A549 (cell line): ENCODE results near the gene MRPL53. TPM values are rescaled to one million over a fixed set of nuclear protein-coding genes. Genes with fewer than 3 reads are reported as not detected.
"Not testable (repeated sequence)": the region's sequence is repeated elsewhere in the genome, so short reads cannot be mapped to it uniquely, and the experiment has no call there.

Experiments used
- ATAC-seq, 2 experiments: fragments of 200-7000 bp in 1 of 2; fragments of >200 bp in 1 of 2; cut with Nextera tagmentation in 1 of 2; cut with Tn5 transposase in 1 of 2; 3 replicates each; pipeline versions ENCODE4 v1.8.0 to v1.9.1; 2018 to 2020; ENCODE audit warnings: mild to moderate bottlenecking in 1 of 2, moderate library complexity in 1 of 2
- CTCF ChIA-PET: fragments of 300-600 bp; sonication (Branson Sonifier 250); formaldehyde crosslinking; extraction: SDS; loops from one replicate; lab custom pipeline; 2021; ENCODE audit warnings: antibody characterized with exemption, inconsistent platforms; lab: Yijun Ruan, JAX
- POLR2A ChIA-PET: fragments of 350-600 bp; formaldehyde crosslinking; extraction: SDS; loops from one replicate; lab custom pipeline; 2021; ENCODE audit warnings: antibody characterized with exemption, inconsistent platforms; lab: Yijun Ruan, JAX
- DNase-seq, 2 experiments: peaks; one replicate each; pipeline versions ENCODE4 v3.0.0 to v3.0.0-alpha.2; 2011 to 2016; ENCODE audit warnings: low read depth in 1 of 2, low spot score in 1 of 2
- FAIRE-seq: peaks from 2 replicates; lab custom pipeline; 2011; peaks lifted over from hg19 to GRCh38; lab: Jason Lieb, UNC
- H3K27ac ChIP-seq, 2 experiments: fragments of >200 bp; sonication (Bioruptor Twin); formaldehyde crosslinking; 3 replicates each; pipeline ENCODE4 v1.5.1; 2016 to 2017
- H3K4me1 ChIP-seq: fragments of >200 bp; sonication (Bioruptor Twin); formaldehyde crosslinking; 3 replicates; pipeline ENCODE4 v1.6.1; 2016
- H3K4me2 ChIP-seq: fragments of >200 bp; sonication (Bioruptor Twin); formaldehyde crosslinking; 3 replicates; pipeline ENCODE4 v1.6.1; 2016
- H3K4me3 ChIP-seq: fragments of >200 bp; sonication (Bioruptor Twin); formaldehyde crosslinking; 3 replicates; pipeline ENCODE4 v1.5.1; 2016
- H3K9me3 ChIP-seq: fragments of >200 bp; sonication (Bioruptor Twin); formaldehyde crosslinking; 3 replicates; pipeline ENCODE4 v1.6.1; 2016
- EP300 ChIP-seq, 2 experiments: fragments of >200 bp; sonication (Bioruptor Twin); formaldehyde crosslinking; IDR thresholded peaks; 2 replicates in 1 of 2; 3 replicates in 1 of 2; pipeline ENCODE4 v1.6.1; 2016 to 2017
- FOSB ChIP-seq: fragments of 250-450 bp; sonication (Bioruptor Pico); IDR thresholded peaks from 2 replicates; pipeline ENCODE4 v1.5.0; 2020; ENCODE audit warnings: mild to moderate bottlenecking, moderate library complexity
- FOXS1 ChIP-seq: fragments of 250-450 bp; sonication (Bioruptor Pico); IDR thresholded peaks from 2 replicates; pipeline ENCODE4 v1.5.0; 2020; ENCODE audit warnings: mild to moderate bottlenecking, moderate library complexity
- HDAC2 ChIP-seq: fragments of 200-600 bp; sonication (generic); IDR thresholded peaks from 2 replicates; pipeline ENCODE4 v1.6.1; 2016
- HOXA7 ChIP-seq: fragments of 250-450 bp; sonication (Bioruptor Pico); IDR thresholded peaks from 2 replicates; pipeline ENCODE4 v1.5.0; 2020; ENCODE audit warnings: mild to moderate bottlenecking, moderate library complexity
- HOXB13 ChIP-seq: fragments of 250-450 bp; sonication (Bioruptor Pico); IDR thresholded peaks from 2 replicates; pipeline ENCODE4 v1.5.0; 2020; ENCODE audit warnings: low read depth, mild to moderate bottlenecking, moderate library complexity
- HOXB5 ChIP-seq: fragments of 250-450 bp; sonication (Bioruptor Pico); IDR thresholded peaks from 2 replicates; pipeline ENCODE4 v1.5.0; 2020; ENCODE audit warnings: mild to moderate bottlenecking, moderate library complexity
- JUN ChIP-seq, 2 experiments: fragments of >200 bp; sonication (Bioruptor Twin); formaldehyde crosslinking; IDR thresholded peaks; 2 replicates in 1 of 2; 3 replicates in 1 of 2; pipeline ENCODE4 v1.6.1; 2016 to 2017
- JUNB ChIP-seq: fragments of >200 bp; sonication (Bioruptor Twin); formaldehyde crosslinking; IDR thresholded peaks from 2 replicates; pipeline ENCODE4 v1.6.1; 2016
- KDM5A ChIP-seq: fragments of 200-600 bp; sonication (generic); IDR thresholded peaks from 2 replicates; pipeline ENCODE4 v1.6.1; 2016; ENCODE audit warnings: antibody characterized with exemption, mild to moderate bottlenecking
- MAFK ChIP-seq: fragments of 450-650 bp; IDR thresholded peaks from 2 replicates; pipeline ENCODE4 v1.6.1; 2014; ENCODE audit not compliant: partially characterized antibody
- NR3C1 ChIP-seq: fragments of >200 bp; sonication (Bioruptor Twin); formaldehyde crosslinking; IDR thresholded peaks from 3 replicates; pipeline ENCODE4 v1.6.1; 2017
- RARB ChIP-seq: fragments of 250-450 bp; sonication (Bioruptor Pico); IDR thresholded peaks from 2 replicates; pipeline ENCODE4 v1.8.0; 2021; ENCODE audit warnings: mild to moderate bottlenecking, moderate library complexity
- SMC3 ChIP-seq: fragments of >200 bp; sonication (Bioruptor Twin); formaldehyde crosslinking; IDR thresholded peaks from 3 replicates; pipeline ENCODE4 v1.6.1; 2018; ENCODE audit warnings: inconsistent platforms
- SREBF2 ChIP-seq: fragments of 450-650 bp; IDR thresholded peaks from 2 replicates; pipeline ENCODE4 v1.6.1; 2014; ENCODE audit warnings: mild to moderate bottlenecking, moderate library complexity
- TFCP2L1 ChIP-seq: fragments of 250-450 bp; sonication (Bioruptor Pico); IDR thresholded peaks from 2 replicates; pipeline ENCODE4 v1.5.0; 2021; ENCODE audit warnings: mild to moderate bottlenecking
- ZC3H11A ChIP-seq: fragments of 450-650 bp; IDR thresholded peaks from 2 replicates; pipeline ENCODE4 v1.6.1; 2014; ENCODE audit warnings: antibody characterized with exemption, mild to moderate bottlenecking
- ZNF302 ChIP-seq: fragments of 250-450 bp; sonication (Bioruptor Pico); IDR thresholded peaks from 2 replicates; pipeline ENCODE4 v1.9.0; 2021; ENCODE audit warnings: inconsistent platforms, mild to moderate bottlenecking, moderate library complexity
- WGBS: methylation state at CpG from one replicate; pipeline ENCODE4 v1.1.6; 2017; ENCODE audit errors: missing lambda C conversion rate; 5-methylcytosine and 5-hydroxymethylcytosine counted together
- polyA plus RNA-seq, 4 experiments: library from polyadenylated mRNA; depleted of rRNA in 3 of 4; stranded (reverse); fragments of >200 nt; fragmentation: RNase III in 1 of 4; extraction: RNeasy Plus Mini Kit Qiagen cat#74134 plus additional on column Dnase treatment in 1 of 4; gene quantifications; 2 replicates in 3 of 4; 3 replicates in 1 of 4; pipeline ENCODE4 v1.2.3, GENCODE V29; 2011 to 2017

The MRPL53 gene
- polyA plus RNA-seq, 2 of the 4 experiments (the other 2 are of a cell fraction), result 68.8 to 229 TPM

DNA sequence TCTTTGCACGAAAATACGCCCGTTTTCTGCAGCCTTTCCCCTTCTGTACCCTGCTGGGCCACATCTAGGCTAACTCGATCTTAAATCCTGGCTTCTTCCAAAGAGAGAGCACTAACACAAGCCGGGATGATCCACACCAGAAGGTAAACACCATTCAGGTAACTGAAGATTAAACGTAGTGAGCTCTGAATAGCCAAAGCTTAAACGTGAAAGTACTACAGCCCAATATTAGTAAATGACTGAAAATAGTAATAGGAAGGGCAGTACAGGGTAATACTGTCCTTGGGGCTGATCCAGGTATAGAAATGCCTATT, 422 bp upstream of the MRPL53 start:
- H3K4me1 ChIP-seq, result peaks cover 16% of the 10 kb centered on the region
- ATAC-seq, result peak in 1 of 2 experiments; percentile 1; a peak in 4 of 6 replicates
- peak overlapping the region; percentile 86 to 91 for H3K27ac ChIP-seq
- peak overlapping the region; percentile 92 for H3K4me2 ChIP-seq
- peak overlapping the region; percentile 63 for H3K4me3 ChIP-seq
- DNase-seq, result no peak
- POLR2A ChIA-PET, result interaction anchor here (0.9 to 3.1 kb wide), 6 partner anchors 9 to 33 kb away, joined by 3 to 37 read pairs (median 8); partner anchors contain the start of genes CCDC142, INO80B, TTC31 and WBP1
- FAIRE-seq, result no peak
- H3K9me3 ChIP-seq, result no peaks in the 10 kb centered on the region
- TF ChIP-seq HOXA7 (CRISPR knock-in tag) (0 out of 2 replicates have a peak, but pooled peaks have one; percentile 12), JUN (IDR thresholded peaks at IDR 0.05) (no peak)
- CTCF ChIA-PET, result interaction anchor here (0.6 to 5.2 kb wide), 6 partner anchors 9 to 1264 kb away, joined by 3 to 37 read pairs (median 4); partner anchors contain the start of genes CCDC142, LBX2 and TTC31
- 6% methylated on average over 7 of the region's 7 CpGs for WGBS

DNA sequence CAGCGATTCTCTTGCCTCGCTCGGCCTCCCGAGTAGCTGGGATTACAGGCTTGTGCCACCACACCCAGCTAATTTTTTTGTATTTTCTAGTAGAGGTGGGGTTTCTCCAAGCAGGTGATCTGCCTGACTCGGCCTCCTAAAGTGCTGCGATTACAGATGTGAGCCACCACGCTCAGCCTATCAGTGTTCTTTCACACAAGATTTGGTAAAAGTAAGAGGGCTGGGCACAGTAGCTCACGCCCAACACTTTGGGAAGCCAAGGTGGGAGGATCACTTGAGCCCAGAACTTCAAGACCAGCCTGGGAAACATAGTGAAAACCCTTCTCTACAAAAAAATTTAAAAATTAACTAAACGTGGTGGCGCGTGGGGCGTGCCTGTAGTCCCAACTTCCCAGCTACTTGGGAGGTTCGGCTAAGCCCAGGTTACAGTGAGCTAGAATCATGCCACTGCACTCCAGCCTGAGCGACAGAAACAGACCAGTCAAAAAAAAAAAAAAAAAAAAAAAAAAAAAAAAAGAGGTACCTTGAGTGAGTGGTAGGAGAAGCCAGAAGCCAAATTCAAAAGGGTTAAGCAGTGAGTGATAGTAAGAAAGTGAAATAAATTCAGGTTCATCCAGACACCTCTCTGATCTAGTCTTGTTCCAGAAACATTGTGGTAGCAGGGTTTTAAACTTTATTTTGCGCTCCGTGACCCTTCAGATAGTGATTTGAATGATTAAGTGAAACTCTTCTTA, 981 bp downstream of the MRPL53 start:
- DNase-seq (no peak), FAIRE-seq (no peak), ATAC-seq (peak in 1 of 2 experiments; percentile 2; a peak in 2 of 6 replicates)
- TF ChIP-seq SMC3 (no peak), HOXA7 (CRISPR knock-in tag) (0 out of 2 replicates have a peak, but pooled peaks have one; percentile 45)
- Histone ChIP-seq H3K9me3 (no peaks in the 10 kb centered on the region), H3K4me3 (peak overlapping the region; percentile 63), H3K4me2 (peak overlapping the region; percentile 92), H3K4me1 (peaks cover 16% of the 10 kb centered on the region), H3K27ac (peak overlapping the region; percentile 86 to 91)
- ChIA-PET POLR2A (interaction anchor here (0.6 to 3.1 kb wide), 7 partner anchors 8 to 734 kb away, joined by 3 to 37 read pairs (median 5); partner anchors contain the start of genes CCDC142, TPRKB, TTC31 and WBP1), CTCF (interaction anchor here (0.6 to 5.2 kb wide), 2 partner anchors 11 to 18 kb away, joined by 3 to 37 read pairs; partner anchors contain the start of genes CCDC142 and TTC31)
- WGBS, result 60% methylated on average over 16 of the region's 16 CpGs

DNA sequence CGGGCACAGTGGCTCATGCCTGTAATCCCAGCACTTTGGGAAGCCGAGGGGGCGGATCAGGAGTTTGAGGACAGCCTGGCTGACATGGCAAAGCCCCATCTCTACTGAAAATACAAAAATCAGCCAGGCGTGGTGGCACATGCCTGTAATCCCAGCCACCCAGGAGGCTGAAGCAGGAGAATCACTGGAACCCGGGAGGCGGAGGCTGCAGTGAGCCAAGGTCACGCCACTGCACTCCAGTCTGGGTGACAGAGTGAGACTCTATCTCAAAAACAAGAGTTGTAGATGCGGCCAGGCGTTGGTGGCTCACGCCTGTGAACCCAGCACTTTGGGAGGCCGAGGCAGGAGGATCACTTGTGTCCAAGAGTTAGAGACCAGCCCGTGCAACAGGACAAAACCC, 1.7 kb downstream of the MRPL53 start:
- ChIA-PET CTCF (interaction anchor here (0.6 to 5.2 kb wide), 2 partner anchors 12 to 18 kb away, joined by 3 to 37 read pairs; partner anchors contain the start of genes CCDC142 and TTC31), POLR2A (interaction anchor here (0.6 to 3.1 kb wide), 2 partner anchors 13 to 733 kb away, joined by 3 to 37 read pairs; partner anchors contain the start of genes TPRKB and WBP1)
- not testable (repeated sequence) for DNase-seq, FAIRE-seq, H3K27ac ChIP-seq, H3K4me3 ChIP-seq, ATAC-seq, H3K9me3 ChIP-seq
- 95% methylated on average over 12 of the region's 12 CpGs for WGBS
- Histone ChIP-seq H3K4me2 (peak overlapping the region; percentile 92), H3K4me1 (peaks cover 20% of the 10 kb centered on the region)

DNA sequence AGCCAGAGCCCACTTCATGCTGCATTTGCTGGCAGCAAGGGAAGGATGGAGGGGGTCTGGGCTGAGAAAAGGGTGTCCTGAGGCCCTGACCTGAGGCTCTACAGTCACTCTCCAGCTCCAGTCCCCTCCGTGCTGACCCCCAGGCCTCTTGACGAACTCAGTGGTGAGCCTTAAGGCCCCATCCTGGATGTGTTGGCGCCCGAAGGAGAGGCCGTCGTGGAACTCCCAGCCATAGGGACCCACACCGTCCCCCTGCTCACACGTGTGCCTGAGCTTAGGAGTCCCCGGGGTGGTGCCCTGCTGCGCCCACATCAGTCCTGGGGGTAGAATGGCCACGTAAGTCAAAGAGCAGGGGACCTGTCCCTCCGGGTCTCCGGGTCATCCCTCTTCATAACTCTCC, 8.1 kb downstream of the MRPL53 start:
- Histone ChIP-seq H3K4me1 (peaks cover 15% of the 10 kb centered on the region), H3K4me3 (peak overlapping the region; percentile 91), H3K27ac (peak overlapping the region; percentile 90 to 95), H3K9me3 (no peaks in the 10 kb centered on the region), H3K4me2 (peak overlapping the region; percentile 90)
- TF ChIP-seq NR3C1 (no peak), KDM5A (no peak), HOXB13 (CRISPR knock-in tag) (no peak), RARB (CRISPR knock-in tag) (no peak), JUNB (no peak), FOXS1 (CRISPR knock-in tag) (no peak), HOXB5 (CRISPR knock-in tag) (no peak), SREBF2 (no peak), TFCP2L1 (no peak), ZNF302 (CRISPR knock-in tag) (no peak), JUN (IDR thresholded peaks at IDR 0.05) (no peak), FOSB (CRISPR knock-in tag) (no peak), EP300 (IDR thresholded peaks at IDR 0.05) (no peak), MAFK (no peak), HDAC2 (no peak), ZC3H11A (no peak)
- ATAC-seq, result peak; percentile 10 to 13; a peak in 5 of 6 replicates
- CTCF ChIA-PET, result interaction anchor here (1.0 to 3.2 kb wide), 3 partner anchors 8 to 116 kb away, joined by 3 to 17 read pairs (median 10); partner anchors contain the start of genes CCDC142 and TTC31
- POLR2A ChIA-PET, result interaction anchor here (1.5 to 2.4 kb wide), 2 partner anchors 10 to 18 kb away, joined by 4 to 8 read pairs; partner anchors contain the start of genes CCDC142, INO80B and TTC31
- FAIRE-seq, result no peak
- DNase-seq, result no peak
- WGBS, result 16% methylated on average over 12 of the region's 13 CpGs
